Fibroblast of villous mesenchyme (primary cell): Measurements from ENCODE around the gene SCMH1. TPM values are rescaled to one million over a fixed set of nuclear protein-coding genes. Genes with fewer than 3 reads are reported as not detected.
A peak's percentile ranks its signal among the peaks of the same experiment; 100 is the strongest.

Experiments
- DNase-seq: peaks from one replicate; pipeline ENCODE4 v3.0.0-alpha.2; 2010; ENCODE audit warnings: low read depth
- H3K4me3 ChIP-seq: 2 replicates; pipeline ENCODE4 v1.5.1; 2011; ENCODE audit warnings: low read depth, mild to moderate bottlenecking, low read length
- CTCF ChIP-seq: IDR thresholded peaks from 2 replicates; pipeline ENCODE4 v1.5.1; 2012; ENCODE audit warnings: low read depth, mild to moderate bottlenecking, low read length; ENCODE audit not compliant: insufficient read depth
- total RNA-seq: library from RNA; depleted of rRNA; stranded (reverse); fragments of >200 nt; gene quantifications from 2 replicates; pipeline ENCODE4 v1.2.3, GENCODE V29; 2012

SCMH1 gene
- total RNA-seq, 1 donor = 19.4 TPM

GRCh38 chr1:41160498-41161110 is 81.5 kb downstream of the SCMH1 start:
- no peak for TF ChIP-seq CTCF
- no peak for DNase-seq
- H3K4me3 ChIP-seq = no peak overlapping the region

- H3K4me3 ChIP-seq = no peak overlapping the region
- no peak for DNase-seq
- no peak for TF ChIP-seq CTCF
Measured at GRCh38 chr1:41158966-41159365, 83.1 kb downstream of the SCMH1 start.

- no peak overlapping the region for H3K4me3 ChIP-seq
- DNase-seq = peak; percentile 13
- no peak for TF ChIP-seq CTCF
Measured at GRCh38 chr1:41158147-41158875, 83.8 kb downstream of the SCMH1 start.

- no peak for DNase-seq
- no peak overlapping the region for H3K4me3 ChIP-seq
- TF ChIP-seq CTCF = no peak
Measured at GRCh38 chr1:41155105-41155504, 87.0 kb downstream of the SCMH1 start.

GRCh38 chr1:41153750-41154274 is 88.3 kb downstream of the SCMH1 start:
- H3K4me3 ChIP-seq = no peak overlapping the region
- peak; percentile 8 for DNase-seq
- TF ChIP-seq CTCF = no peak

- peak; percentile 88 for DNase-seq
- no peak for TF ChIP-seq CTCF
- H3K4me3 ChIP-seq = no peak overlapping the region
Measured at GRCh38 chr1:41152622-41153044, 89.5 kb downstream of the SCMH1 start.

- TF ChIP-seq CTCF = no peak
- no peak for DNase-seq
- H3K4me3 ChIP-seq = no peak overlapping the region
Measured at GRCh38 chr1:41151846-41152245, 90.3 kb downstream of the SCMH1 start.
